ENCODE measurements around the gene DCDC2C.

DNA sequence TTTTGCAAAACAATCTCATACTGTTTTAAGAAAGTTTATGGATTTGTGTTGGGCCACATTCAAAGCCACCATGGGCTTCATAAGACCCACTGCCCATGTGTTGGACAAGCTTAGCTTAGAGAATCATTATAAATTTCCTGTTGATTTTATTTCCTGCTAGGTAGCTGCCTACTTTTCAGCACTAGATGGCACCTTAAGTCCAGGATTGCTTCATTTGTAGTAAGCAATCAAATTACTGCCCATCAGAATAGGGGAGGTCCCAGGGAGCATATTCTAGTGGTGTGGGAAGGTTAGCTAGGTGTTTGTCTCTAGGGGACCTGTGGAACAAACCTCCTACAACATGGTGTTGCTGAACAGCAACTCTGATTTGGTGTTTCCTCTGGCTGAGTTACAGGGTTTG is 11.0 kb upstream of the DCDC2C start:
- TF ChIP-seq, protein P1, sequence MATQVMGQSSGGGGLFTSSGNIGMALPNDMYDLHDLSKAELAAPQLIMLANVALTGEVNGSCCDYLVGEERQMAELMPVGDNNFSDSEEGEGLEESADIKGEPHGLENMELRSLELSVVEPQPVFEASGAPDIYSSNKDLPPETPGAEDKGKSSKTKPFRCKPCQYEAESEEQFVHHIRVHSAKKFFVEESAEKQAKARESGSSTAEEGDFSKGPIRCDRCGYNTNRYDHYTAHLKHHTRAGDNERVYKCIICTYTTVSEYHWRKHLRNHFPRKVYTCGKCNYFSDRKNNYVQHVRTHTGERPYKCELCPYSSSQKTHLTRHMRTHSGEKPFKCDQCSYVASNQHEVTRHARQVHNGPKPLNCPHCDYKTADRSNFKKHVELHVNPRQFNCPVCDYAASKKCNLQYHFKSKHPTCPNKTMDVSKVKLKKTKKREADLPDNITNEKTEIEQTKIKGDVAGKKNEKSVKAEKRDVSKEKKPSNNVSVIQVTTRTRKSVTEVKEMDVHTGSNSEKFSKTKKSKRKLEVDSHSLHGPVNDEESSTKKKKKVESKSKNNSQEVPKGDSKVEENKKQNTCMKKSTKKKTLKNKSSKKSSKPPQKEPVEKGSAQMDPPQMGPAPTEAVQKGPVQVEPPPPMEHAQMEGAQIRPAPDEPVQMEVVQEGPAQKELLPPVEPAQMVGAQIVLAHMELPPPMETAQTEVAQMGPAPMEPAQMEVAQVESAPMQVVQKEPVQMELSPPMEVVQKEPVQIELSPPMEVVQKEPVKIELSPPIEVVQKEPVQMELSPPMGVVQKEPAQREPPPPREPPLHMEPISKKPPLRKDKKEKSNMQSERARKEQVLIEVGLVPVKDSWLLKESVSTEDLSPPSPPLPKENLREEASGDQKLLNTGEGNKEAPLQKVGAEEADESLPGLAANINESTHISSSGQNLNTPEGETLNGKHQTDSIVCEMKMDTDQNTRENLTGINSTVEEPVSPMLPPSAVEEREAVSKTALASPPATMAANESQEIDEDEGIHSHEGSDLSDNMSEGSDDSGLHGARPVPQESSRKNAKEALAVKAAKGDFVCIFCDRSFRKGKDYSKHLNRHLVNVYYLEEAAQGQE (IDR thresholded peaks at IDR 0.05; ENCODE audit: insufficient read depth in 1 of 2, low read depth in 2 of 2, low read length in 1 of 2) = no peak
- TF ChIP-seq, protein P2, sequence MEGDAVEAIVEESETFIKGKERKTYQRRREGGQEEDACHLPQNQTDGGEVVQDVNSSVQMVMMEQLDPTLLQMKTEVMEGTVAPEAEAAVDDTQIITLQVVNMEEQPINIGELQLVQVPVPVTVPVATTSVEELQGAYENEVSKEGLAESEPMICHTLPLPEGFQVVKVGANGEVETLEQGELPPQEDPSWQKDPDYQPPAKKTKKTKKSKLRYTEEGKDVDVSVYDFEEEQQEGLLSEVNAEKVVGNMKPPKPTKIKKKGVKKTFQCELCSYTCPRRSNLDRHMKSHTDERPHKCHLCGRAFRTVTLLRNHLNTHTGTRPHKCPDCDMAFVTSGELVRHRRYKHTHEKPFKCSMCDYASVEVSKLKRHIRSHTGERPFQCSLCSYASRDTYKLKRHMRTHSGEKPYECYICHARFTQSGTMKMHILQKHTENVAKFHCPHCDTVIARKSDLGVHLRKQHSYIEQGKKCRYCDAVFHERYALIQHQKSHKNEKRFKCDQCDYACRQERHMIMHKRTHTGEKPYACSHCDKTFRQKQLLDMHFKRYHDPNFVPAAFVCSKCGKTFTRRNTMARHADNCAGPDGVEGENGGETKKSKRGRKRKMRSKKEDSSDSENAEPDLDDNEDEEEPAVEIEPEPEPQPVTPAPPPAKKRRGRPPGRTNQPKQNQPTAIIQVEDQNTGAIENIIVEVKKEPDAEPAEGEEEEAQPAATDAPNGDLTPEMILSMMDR (IDR thresholded peaks at IDR 0.05) = peak; percentile 71

All from Panc1 (cell line).